HAP-1 (cell line): ENCODE data around the gene SKAP1.

Source experiments
- DNase-seq, 2 experiments: peaks; one replicate each; pipeline ENCODE4 v3.0.0-alpha.2; 2016 to 2020; ENCODE audit warnings: low spot score in 2 of 2
- H3K27me3 ChIP-seq: fragments of 250-450 bp; sonication (Bioruptor Pico); 2 replicates; pipeline ENCODE4 v1.5.1; 2020; ENCODE audit warnings: low read depth, mild to moderate bottlenecking, moderate library complexity
- H3K36me3 ChIP-seq: fragments of 250-450 bp; sonication (Bioruptor Pico); replicated peaks from 2 replicates; pipeline ENCODE4 v1.5.1; 2020; ENCODE audit warnings: mild to moderate bottlenecking
- H3K4me1 ChIP-seq: fragments of 250-450 bp; sonication (Bioruptor Pico); 2 replicates; pipeline ENCODE4 v1.5.1; 2020; ENCODE audit warnings: mild to moderate bottlenecking
- H3K4me3 ChIP-seq: fragments of 250-450 bp; sonication (Bioruptor Pico); 2 replicates; pipeline ENCODE4 v1.5.1; 2020; ENCODE audit warnings: mild to moderate bottlenecking, moderate library complexity
- H3K9me3 ChIP-seq: fragments of 250-450 bp; sonication (Bioruptor Pico); 2 replicates; pipeline ENCODE4 v1.5.1; 2020; ENCODE audit warnings: mild to moderate bottlenecking, moderate library complexity
- in situ Hi-C: fragments of 300-500 bp; cut with MboI; formaldehyde crosslinking; loops from 3 replicates; pipeline ENCODE4 v1.14.3; 2020; ENCODE audit warnings: low sequenced_read_pairs, inconsistent platforms, mixed read lengths

SKAP1 gene

GRCh38 chr17:48330887-48331286, 99.1 kb downstream of the SKAP1 start:
- H3K4me3 ChIP-seq = no peak overlapping the region
- peaks cover 79% of the 10 kb centered on the region for H3K27me3 ChIP-seq
- in situ Hi-C loops = no loop called here
- H3K4me1 ChIP-seq = no peaks in the 10 kb centered on the region
- H3K9me3 ChIP-seq = no peaks in the 10 kb centered on the region
- DNase-seq = no peak
- H3K36me3 ChIP-seq = no peaks in the 10 kb centered on the region

GRCh38 chr17:48330421-48330820, 99.6 kb downstream of the SKAP1 start:
- H3K27me3 ChIP-seq = peaks cover 84% of the 10 kb centered on the region
- no peaks in the 10 kb centered on the region for H3K9me3 ChIP-seq
- no peaks in the 10 kb centered on the region for H3K36me3 ChIP-seq
- in situ Hi-C loops = no loop called here
- no peaks in the 10 kb centered on the region for H3K4me1 ChIP-seq
- no peak for DNase-seq
- no peak overlapping the region for H3K4me3 ChIP-seq

GRCh38 chr17:48328457-48328856, 101.6 kb downstream of the SKAP1 start:
- no peaks in the 10 kb centered on the region for H3K36me3 ChIP-seq
- H3K9me3 ChIP-seq = no peaks in the 10 kb centered on the region
- no peak for DNase-seq
- no peak overlapping the region for H3K4me3 ChIP-seq
- H3K27me3 ChIP-seq = peaks cover 82% of the 10 kb centered on the region
- in situ Hi-C loops = no loop called here
- H3K4me1 ChIP-seq = no peaks in the 10 kb centered on the region

- Histone ChIP-seq H3K36me3 (no peaks in the 10 kb centered on the region), H3K4me1 (no peaks in the 10 kb centered on the region), H3K27me3 (peaks cover 65% of the 10 kb centered on the region), H3K4me3 (no peak overlapping the region), H3K9me3 (no peaks in the 10 kb centered on the region)
- DNase-seq = no peak
- in situ Hi-C loops = no loop called here
Observed at GRCh38 chr17:48326310-48326709, 103.7 kb downstream of the SKAP1 start.

- no peaks in the 10 kb centered on the region for H3K9me3 ChIP-seq
- H3K4me1 ChIP-seq = no peaks in the 10 kb centered on the region
- peaks cover 30% of the 10 kb centered on the region for H3K27me3 ChIP-seq
- in situ Hi-C loops = no loop called here
- H3K4me3 ChIP-seq = no peak overlapping the region
- DNase-seq = no peak
- no peaks in the 10 kb centered on the region for H3K36me3 ChIP-seq
Observed at GRCh38 chr17:48322060-48322459, 108.0 kb downstream of the SKAP1 start.

GRCh38 chr17:48317732-48318131, 112.3 kb downstream of the SKAP1 start:
- DNase-seq = no peak
- Histone ChIP-seq H3K36me3 (no peaks in the 10 kb centered on the region), H3K9me3 (no peaks in the 10 kb centered on the region), H3K4me1 (no peaks in the 10 kb centered on the region), H3K27me3 (peaks cover 34% of the 10 kb centered on the region), H3K4me3 (no peak overlapping the region)
- in situ Hi-C loops = no loop called here

GRCh38 chr17:48314716-48315115, 115.3 kb downstream of the SKAP1 start:
- DNase-seq = no peak
- in situ Hi-C loops = no loop called here
- Histone ChIP-seq H3K36me3 (no peaks in the 10 kb centered on the region), H3K4me1 (no peaks in the 10 kb centered on the region), H3K4me3 (no peak overlapping the region), H3K27me3 (peaks cover 50% of the 10 kb centered on the region), H3K9me3 (no peaks in the 10 kb centered on the region)

- no peak overlapping the region for H3K4me3 ChIP-seq
- in situ Hi-C loops = no loop called here
- H3K27me3 ChIP-seq = peaks cover 65% of the 10 kb centered on the region
- H3K9me3 ChIP-seq = no peaks in the 10 kb centered on the region
- no peaks in the 10 kb centered on the region for H3K36me3 ChIP-seq
- DNase-seq = peak in 1 of 2 experiments; percentile 6
- H3K4me1 ChIP-seq = no peaks in the 10 kb centered on the region
Observed at GRCh38 chr17:48313096-48313755, 116.8 kb downstream of the SKAP1 start.

- Histone ChIP-seq H3K4me1 (no peaks in the 10 kb centered on the region), H3K4me3 (no peak overlapping the region), H3K9me3 (no peaks in the 10 kb centered on the region), H3K27me3 (peaks cover 68% of the 10 kb centered on the region), H3K36me3 (no peaks in the 10 kb centered on the region)
- in situ Hi-C loops = no loop called here
- no peak for DNase-seq
Observed at GRCh38 chr17:48311324-48311723, 118.7 kb downstream of the SKAP1 start.

GRCh38 chr17:48310748-48311213, 119.2 kb downstream of the SKAP1 start:
- Histone ChIP-seq H3K27me3 (peaks cover 68% of the 10 kb centered on the region), H3K4me3 (no peak overlapping the region)
- in situ Hi-C loops = no loop called here

GRCh38 chr17:48308581-48308980, 121.4 kb downstream of the SKAP1 start:
- H3K36me3 ChIP-seq = no peaks in the 10 kb centered on the region
- in situ Hi-C loops = no loop called here
- H3K4me3 ChIP-seq = no peak overlapping the region
- no peaks in the 10 kb centered on the region for H3K4me1 ChIP-seq
- H3K27me3 ChIP-seq = peaks cover 63% of the 10 kb centered on the region
- no peaks in the 10 kb centered on the region for H3K9me3 ChIP-seq
- no peak for DNase-seq

More at GRCh38 chr17:48310748-48311213, 119.2 kb downstream of the SKAP1 start:
- Histone ChIP-seq H3K36me3 (no peaks in the 10 kb centered on the region), H3K9me3 (no peaks in the 10 kb centered on the region), H3K4me1 (no peaks in the 10 kb centered on the region)
- DNase-seq = no peak

GRCh38 chr17:48307814-48308411, 122.1 kb downstream of the SKAP1 start:
- Histone ChIP-seq H3K27me3 (peaks cover 69% of the 10 kb centered on the region), H3K4me3 (no peak overlapping the region), H3K4me1 (no peaks in the 10 kb centered on the region), H3K36me3 (no peaks in the 10 kb centered on the region), H3K9me3 (no peaks in the 10 kb centered on the region)
- in situ Hi-C loops = no loop called here
- peak; percentile 67 to 71 for DNase-seq

- in situ Hi-C loops = no loop called here
- no peaks in the 10 kb centered on the region for H3K4me1 ChIP-seq
- H3K27me3 ChIP-seq = peaks cover 71% of the 10 kb centered on the region
- no peaks in the 10 kb centered on the region for H3K36me3 ChIP-seq
- DNase-seq = no peak
- H3K9me3 ChIP-seq = no peaks in the 10 kb centered on the region
- no peak overlapping the region for H3K4me3 ChIP-seq
Observed at GRCh38 chr17:48307255-48307654, 122.8 kb downstream of the SKAP1 start.

- Histone ChIP-seq H3K9me3 (no peaks in the 10 kb centered on the region), H3K36me3 (no peaks in the 10 kb centered on the region), H3K4me1 (no peaks in the 10 kb centered on the region), H3K4me3 (no peak overlapping the region), H3K27me3 (peaks cover 64% of the 10 kb centered on the region)
- DNase-seq = no peak
- in situ Hi-C loops = no loop called here
Observed at GRCh38 chr17:48301002-48301401, 129.0 kb downstream of the SKAP1 start.
